ENCODE measurements around the gene MBD3L2B.

GRCh38 chr19:6979399-6979798 is 41.8 kb downstream of the MBD3L2B start:
- TF ChIP-seq REST (IDR thresholded peaks at IDR 0.05; ENCODE audit: insufficient read depth in 1 of 2, low read depth in 2 of 2, low read length in 2 of 2): no peak
- TF ChIP-seq POLR2AphosphoS5 (IDR thresholded peaks at IDR 0.05; ENCODE audit: low read depth, low read length): no peak
- no peak for TF ChIP-seq SIN3A (IDR thresholded peaks at IDR 0.05; ENCODE audit: borderline replicate concordance, insufficient read depth, low read length)
- no peak for TF ChIP-seq TAF1 (IDR thresholded peaks at IDR 0.05; ENCODE audit: borderline replicate concordance, insufficient read depth, low read length)
